Lung (tissue), 12 donors: ENCODE data around the gene MED13L. TPM values are rescaled to one million over a fixed set of nuclear protein-coding genes. Genes with fewer than 3 reads are reported as not detected.

Source experiments
- ATAC-seq: fragments of 200-7000 bp; cut with Tn5 transposase; one replicate; pipeline ENCODE4 v1.9.1; 2020; ENCODE audit warnings: moderate number of reproducible peaks; ENCODE audit not compliant: insufficient read depth, low FRiP score
- DNase-seq, 3 donors: peaks; one replicate each; pipeline ENCODE4 v3.0.0-alpha.2; 2013 to 2017
- H3K27ac ChIP-seq, 2 donors: one replicate each; pipeline ENCODE4 v1.5.1; 2013; ENCODE audit warnings: mild to moderate bottlenecking in 2 of 2, moderate library complexity in 2 of 2, control low read depth in 1 of 2, inconsistent platforms in 1 of 2, low read depth in 1 of 2, low read length in 1 of 2
- H3K27me3 ChIP-seq, 3 donors: one replicate each; pipeline ENCODE4 v1.5.1; 2013; ENCODE audit warnings: low read length in 2 of 3; ENCODE audit not compliant: control insufficient read depth in 3 of 3, insufficient read depth in 3 of 3
- H3K36me3 ChIP-seq, 4 donors: one replicate each; pipeline ENCODE4 v1.5.1; 2013; ENCODE audit warnings: low read length in 4 of 4, mild to moderate bottlenecking in 1 of 4, moderate library complexity in 1 of 4; ENCODE audit not compliant: control insufficient read depth in 4 of 4, insufficient read depth in 4 of 4
- H3K4me1 ChIP-seq, 5 donors: one replicate each; pipeline ENCODE4 v1.5.1; 2013; ENCODE audit warnings: low read length in 5 of 5, mild to moderate bottlenecking in 2 of 5, moderate library complexity in 1 of 5; ENCODE audit not compliant: control insufficient read depth in 5 of 5, insufficient read depth in 5 of 5
- H3K4me3 ChIP-seq: one replicate; pipeline ENCODE4 v1.5.1; 2013; ENCODE audit warnings: mild to moderate bottlenecking, control low read depth, moderate library complexity
- H3K9ac ChIP-seq, 2 donors: one replicate each; pipeline ENCODE4 v1.5.1; 2013; ENCODE audit warnings: low read length in 2 of 2, control low read depth in 1 of 2; ENCODE audit not compliant: insufficient read depth in 1 of 2
- H3K9me3 ChIP-seq, 4 donors: one replicate each; pipeline ENCODE4 v1.5.1; 2013; ENCODE audit warnings: low read length in 3 of 4, mild to moderate bottlenecking in 1 of 4, moderate library complexity in 1 of 4; ENCODE audit not compliant: control insufficient read depth in 4 of 4, insufficient read depth in 3 of 4
- CTCF ChIP-seq: IDR thresholded peaks from 2 replicates; pipeline ENCODE4 v1.5.1; 2012; ENCODE audit warnings: mild to moderate bottlenecking; ENCODE audit errors: control extremely low read depth, extremely low read depth
- WGBS, 2 donors: extraction: QIAGEN DNeasy Blood & Tissue Kit; methylation state at CpG; one replicate each; pipeline ENCODE4 v1.1.7; 2013; 5-methylcytosine and 5-hydroxymethylcytosine counted together
- polyA plus RNA-seq, 2 donors: library from polyadenylated mRNA; stranded (reverse); fragments of 200-250 nt; gene quantifications; one replicate each; pipeline ENCODE4 v1.2.1, GENCODE V29; 2013
- total RNA-seq, 2 donors: library from RNA; depleted of rRNA in 1 of 2; stranded (reverse); fragments of >200 nt in 1 of 2; gene quantifications; one replicate each; pipeline ENCODE4 v1.2.1, GENCODE V29; 2014 to 2021
- donor health status: control.
- donor health status: control.
- donor health status: Bipolar disorder and iron deficiency.
- donor health status: healthy.
- donor health status: DM: yes; HTN: yes; CAD: no.

MED13L gene
- total and polyA plus RNA-seq, 4 donors, result 18.2 to 329 (median 71.4) TPM

DNA sequence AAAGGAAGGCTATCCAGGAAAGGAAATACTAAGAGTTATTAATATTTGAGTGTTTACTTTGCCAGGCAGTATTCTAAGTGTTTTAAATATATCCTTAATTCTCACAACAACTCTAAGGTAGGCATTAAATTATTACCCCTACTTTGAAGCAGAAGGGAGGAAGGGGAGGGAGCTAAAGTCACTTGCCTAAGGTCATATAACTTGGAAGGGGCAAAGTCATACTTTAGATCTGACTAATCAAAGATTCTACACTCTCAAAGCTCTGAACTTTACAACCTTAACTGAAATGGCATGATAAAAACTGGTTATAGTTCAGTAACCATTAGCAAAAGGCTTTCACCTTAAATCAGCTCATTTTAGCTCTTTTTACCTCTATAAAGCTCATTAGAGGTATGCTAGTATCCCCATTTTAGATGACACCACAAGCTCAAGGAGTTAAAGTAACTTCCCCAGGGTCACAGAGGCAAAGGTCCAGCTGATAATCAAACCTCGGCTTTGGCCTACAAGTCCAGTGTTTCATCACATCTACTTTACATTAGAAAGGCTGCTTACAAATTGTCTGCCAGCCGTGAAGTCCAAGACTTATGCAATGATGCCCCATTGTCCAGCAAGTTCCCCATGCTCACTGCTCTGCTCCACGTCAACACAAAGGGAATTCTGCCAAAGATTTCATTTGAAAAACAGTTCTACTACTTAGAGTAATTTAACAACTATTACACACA is 223.9 kb downstream of the MED13L start:
- TF ChIP-seq CTCF, result no peak
- no peaks in the 10 kb centered on the region for H3K36me3 ChIP-seq
- H3K9ac ChIP-seq, result no peak overlapping the region
- H3K9me3 ChIP-seq, result no peaks in the 10 kb centered on the region
- ATAC-seq (no peak), DNase-seq (peak; percentile 72 to 96 (median 92))
- no peak overlapping the region for H3K4me3 ChIP-seq
- no peaks in the 10 kb centered on the region for H3K27me3 ChIP-seq
- 5 to 17% methylated on average over 3 of the region's 3 CpGs for WGBS, 2 donors
- peaks cover 2 to 36% (median 19%) of the 10 kb centered on the region in 5 donors for H3K4me1 ChIP-seq
- peak overlapping the region; percentile 24 to 66 for H3K27ac ChIP-seq

DNA sequence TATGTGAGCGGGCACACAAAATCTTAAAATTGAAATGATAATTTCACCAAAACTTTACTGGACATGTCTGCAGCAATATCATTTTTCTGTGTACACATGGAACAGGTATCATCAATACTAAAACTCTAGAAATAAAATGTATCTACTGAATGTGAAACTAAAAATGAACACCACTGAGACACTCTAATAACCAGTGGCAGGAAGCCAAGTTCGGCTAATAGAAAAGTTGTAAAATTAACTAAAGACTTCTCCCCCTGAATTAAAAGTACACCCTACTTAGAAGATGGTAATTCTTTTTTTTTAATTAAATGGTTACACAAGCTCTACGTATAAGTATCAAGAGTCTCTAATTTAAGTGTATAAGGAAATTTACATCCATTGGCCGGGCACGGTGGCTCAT is 227.2 kb downstream of the MED13L start:
- H3K4me1 ChIP-seq, result peaks cover 2 to 40% (median 20%) of the 10 kb centered on the region in 5 donors
- WGBS, 2 donors, result 63 to 70% methylated on average over 5 of the region's 5 CpGs

GRCh38 chr12:116048879-116049278 is 228.6 kb downstream of the MED13L start:
- Histone ChIP-seq H3K4me1 (peaks cover 2 to 36% (median 22%) of the 10 kb centered on the region in 5 donors), H3K36me3 (no peaks in the 10 kb centered on the region), H3K4me3 (no peak overlapping the region), H3K9ac (no peak overlapping the region), H3K9me3 (no peaks in the 10 kb centered on the region), H3K27ac (no peak overlapping the region), H3K27me3 (no peaks in the 10 kb centered on the region)
- no peak for TF ChIP-seq CTCF
- DNase-seq, result no peak
- no peak for ATAC-seq

More for the DNA sequence above, 227.2 kb downstream of the MED13L start:
- ATAC-seq, result no peak
- H3K36me3 ChIP-seq, result no peaks in the 10 kb centered on the region
- no peak overlapping the region for H3K4me3 ChIP-seq
- H3K27me3 ChIP-seq, result no peaks in the 10 kb centered on the region
- no peak overlapping the region for H3K27ac ChIP-seq
- H3K9me3 ChIP-seq, result no peaks in the 10 kb centered on the region
- peak in 2 of 3 donors; percentile 53 to 58 for DNase-seq
- H3K9ac ChIP-seq, result no peak overlapping the region
- no peak for TF ChIP-seq CTCF

GRCh38 chr12:116046039-116046438 is 231.5 kb downstream of the MED13L start:
- Histone ChIP-seq H3K4me3 (no peak overlapping the region), H3K9me3 (no peaks in the 10 kb centered on the region), H3K27me3 (no peaks in the 10 kb centered on the region), H3K36me3 (no peaks in the 10 kb centered on the region), H3K4me1 (peaks cover 2 to 28% (median 17%) of the 10 kb centered on the region in 5 donors), H3K9ac (no peak overlapping the region), H3K27ac (no peak overlapping the region)
- TF ChIP-seq CTCF, result no peak
- DNase-seq (no peak), ATAC-seq (no peak)
